H1 (cell line): ENCODE data around the gene CALM3.

Experiments used
- CHD2 ChIP-seq: IDR thresholded peaks from 2 replicates; pipeline ENCODE4 v1.6.1; 2012; ENCODE audit warnings: low read length, improper control_type of control experiment
- EP300 ChIP-seq, 2 experiments: IDR thresholded peaks; 1 replicate in 1 of 2; 2 replicates in 1 of 2; pipeline ENCODE4 v1.6.1; 2011 to 2012; ENCODE audit warnings: low read depth in 2 of 2, low read length in 2 of 2, mild to moderate bottlenecking in 2 of 2, borderline replicate concordance in 1 of 2, inconsistent platforms in 1 of 2, moderate library complexity in 1 of 2
- EZH2 ChIP-seq: fragments of 200-600 bp; sonication (generic); IDR thresholded peaks from 2 replicates; pipeline ENCODE4 v1.7.1; 2012; ENCODE audit warnings: low read depth, mild to moderate bottlenecking, moderate library complexity, low read length, inconsistent platforms; ENCODE audit not compliant: severe bottlenecking
- HDAC2 ChIP-seq, 2 experiments: fragments of 300-600 bp in 1 of 2; sonication (generic) in 1 of 2; IDR thresholded peaks; 2 replicates each; pipeline ENCODE4 v1.6.1; 2011 to 2012; ENCODE audit warnings: low read depth in 2 of 2, low read length in 2 of 2, mild to moderate bottlenecking in 2 of 2, moderate library complexity in 2 of 2, borderline replicate concordance in 1 of 2, inconsistent platforms in 1 of 2
- JUN ChIP-seq: IDR thresholded peaks from 2 replicates; pipeline ENCODE4 v1.6.1; 2011; ENCODE audit warnings: low read depth, mild to moderate bottlenecking, improper control_type of control experiment, low read length
- KDM4A ChIP-seq: IDR thresholded peaks from one replicate; pipeline ENCODE4 v1.7.1; 2012; ENCODE audit warnings: low read depth, mild to moderate bottlenecking, moderate library complexity, low read length, inconsistent platforms; ENCODE audit not compliant: severe bottlenecking
- POLR2AphosphoS5 ChIP-seq: IDR thresholded peaks from 2 replicates; pipeline ENCODE4 v1.6.1; 2011; ENCODE audit warnings: low read depth, low read length
- YY1 ChIP-seq: IDR thresholded peaks from 2 replicates; pipeline ENCODE4 v1.6.1; 2011; ENCODE audit warnings: low read depth, mild to moderate bottlenecking, low read length
- ZNF274 ChIP-seq: IDR thresholded peaks from 2 replicates; pipeline ENCODE4 v1.7.0; 2012; ENCODE audit warnings: low read length, borderline replicate concordance; ENCODE audit errors: extremely low read depth
- TF ChIP-seq, protein P1 (sequence below), 3 experiments: IDR thresholded peaks; 1 replicate in 2 of 3; 2 replicates in 1 of 3; pipeline versions ENCODE4 v1.5.1 to v1.6.1; 2011; ENCODE audit warnings: low read length in 3 of 3, mild to moderate bottlenecking in 3 of 3, inconsistent platforms in 2 of 3, low read depth in 1 of 3, moderate library complexity in 1 of 3; ENCODE audit not compliant: insufficient read depth in 1 of 3; ENCODE audit errors: control extremely low read depth in 1 of 3
- TF ChIP-seq, protein P2 (sequence below): IDR thresholded peaks from 2 replicates; pipeline ENCODE4 v1.6.1; 2012; ENCODE audit warnings: inconsistent platforms
- TF ChIP-seq, protein P3 (sequence below): IDR thresholded peaks from 2 replicates; pipeline ENCODE4 v1.6.1; 2011; ENCODE audit warnings: low read depth, mild to moderate bottlenecking, low read length; ENCODE audit not compliant: insufficient read depth

DNA sequence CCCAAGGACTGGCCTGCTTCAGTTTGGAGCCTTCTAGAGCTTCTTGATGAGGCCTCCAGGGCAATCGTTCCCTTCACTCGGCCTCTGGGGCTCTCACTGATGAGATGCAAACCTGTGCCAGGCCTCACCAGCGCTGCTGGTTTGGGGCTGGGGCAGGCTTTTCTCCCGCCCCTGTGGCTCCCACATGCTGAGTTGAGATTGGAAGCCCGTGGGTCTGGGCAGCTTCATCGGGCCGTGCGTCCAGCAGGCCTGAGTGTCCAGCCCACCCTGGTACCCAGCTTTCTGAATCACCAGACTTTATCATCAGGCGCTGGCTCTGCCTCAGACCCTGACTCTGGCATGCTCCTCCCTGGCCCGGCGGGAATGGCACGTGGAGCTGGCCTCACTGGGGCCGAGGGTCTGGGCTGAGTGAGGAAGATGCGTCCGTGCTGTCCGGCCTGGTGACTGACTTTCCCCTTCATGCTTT lies 4.3 kb downstream of the CALM3 start:
- TF ChIP-seq POLR2AphosphoS5, result no peak
- TF ChIP-seq, protein P1, sequence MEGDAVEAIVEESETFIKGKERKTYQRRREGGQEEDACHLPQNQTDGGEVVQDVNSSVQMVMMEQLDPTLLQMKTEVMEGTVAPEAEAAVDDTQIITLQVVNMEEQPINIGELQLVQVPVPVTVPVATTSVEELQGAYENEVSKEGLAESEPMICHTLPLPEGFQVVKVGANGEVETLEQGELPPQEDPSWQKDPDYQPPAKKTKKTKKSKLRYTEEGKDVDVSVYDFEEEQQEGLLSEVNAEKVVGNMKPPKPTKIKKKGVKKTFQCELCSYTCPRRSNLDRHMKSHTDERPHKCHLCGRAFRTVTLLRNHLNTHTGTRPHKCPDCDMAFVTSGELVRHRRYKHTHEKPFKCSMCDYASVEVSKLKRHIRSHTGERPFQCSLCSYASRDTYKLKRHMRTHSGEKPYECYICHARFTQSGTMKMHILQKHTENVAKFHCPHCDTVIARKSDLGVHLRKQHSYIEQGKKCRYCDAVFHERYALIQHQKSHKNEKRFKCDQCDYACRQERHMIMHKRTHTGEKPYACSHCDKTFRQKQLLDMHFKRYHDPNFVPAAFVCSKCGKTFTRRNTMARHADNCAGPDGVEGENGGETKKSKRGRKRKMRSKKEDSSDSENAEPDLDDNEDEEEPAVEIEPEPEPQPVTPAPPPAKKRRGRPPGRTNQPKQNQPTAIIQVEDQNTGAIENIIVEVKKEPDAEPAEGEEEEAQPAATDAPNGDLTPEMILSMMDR (IDR thresholded peaks at IDR 0.05; ENCODE audit: control extremely low read depth in 1 of 3, insufficient read depth in 1 of 3, low read depth in 1 of 3, low read length in 3 of 3), result no peak
- no peak for TF ChIP-seq EZH2
- TF ChIP-seq CHD2, result no peak
- TF ChIP-seq JUN, result no peak
- TF ChIP-seq, protein P2, sequence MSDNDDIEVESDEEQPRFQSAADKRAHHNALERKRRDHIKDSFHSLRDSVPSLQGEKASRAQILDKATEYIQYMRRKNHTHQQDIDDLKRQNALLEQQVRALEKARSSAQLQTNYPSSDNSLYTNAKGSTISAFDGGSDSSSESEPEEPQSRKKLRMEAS, result no peak
- no peak for TF ChIP-seq HDAC2 (IDR thresholded peaks at IDR 0.05; ENCODE audit: borderline replicate concordance in 1 of 2, low read depth in 2 of 2, low read length in 2 of 2)
- TF ChIP-seq KDM4A, result no peak
- TF ChIP-seq, protein P3, sequence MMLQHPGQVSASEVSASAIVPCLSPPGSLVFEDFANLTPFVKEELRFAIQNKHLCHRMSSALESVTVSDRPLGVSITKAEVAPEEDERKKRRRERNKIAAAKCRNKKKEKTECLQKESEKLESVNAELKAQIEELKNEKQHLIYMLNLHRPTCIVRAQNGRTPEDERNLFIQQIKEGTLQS, result no peak
- no peak for TF ChIP-seq YY1
- no peak for TF ChIP-seq EP300 (IDR thresholded peaks at IDR 0.05; ENCODE audit: borderline replicate concordance in 1 of 2, low read depth in 2 of 2, low read length in 2 of 2)
- TF ChIP-seq ZNF274, result no peak
